Progenitor cell of endocrine pancreas (in vitro differentiated cells): ENCODE data around the gene PGGHG. TPM values are rescaled to one million over a fixed set of nuclear protein-coding genes. Genes with fewer than 3 reads are reported as not detected.

Source experiments
- DNase-seq: peaks from one replicate; pipeline ENCODE4 v3.0.0; 2021; ENCODE audit warnings: low spot score; ENCODE audit not compliant: unreplicated experiment
- H3K27ac Mint-ChIP-seq: 2 replicates; pipeline ENCODE4 v1.8.0; 2021; ENCODE audit warnings: mild to moderate bottlenecking, moderate library complexity, mixed read lengths
- H3K27me3 Mint-ChIP-seq: 2 replicates; pipeline ENCODE4 v1.8.0; 2021; ENCODE audit warnings: mixed read lengths
- H3K36me3 Mint-ChIP-seq: 2 replicates; pipeline ENCODE4 v1.8.0; 2022; ENCODE audit warnings: mixed read lengths; ENCODE audit not compliant: insufficient read depth
- H3K4me1 Mint-ChIP-seq: 2 replicates; pipeline ENCODE4 v1.8.0; 2021; ENCODE audit warnings: low read depth, mixed read lengths
- H3K4me3 Mint-ChIP-seq: 2 replicates; pipeline ENCODE4 v1.8.0; 2021; ENCODE audit warnings: low read depth, mild to moderate bottlenecking, moderate library complexity, mixed read lengths
- H3K9me3 Mint-ChIP-seq: 2 replicates; pipeline ENCODE4 v1.8.0; 2021; ENCODE audit warnings: low read depth, mixed read lengths
- total RNA-seq: library from RNA; stranded (reverse); gene quantifications from 2 replicates; pipeline ENCODE4 v1.2.1, GENCODE V29; 2021
- TF ChIP-seq, protein P1 (sequence below): fragments of 200-600 bp; sonication (generic); IDR thresholded peaks from one replicate; pipeline ENCODE4 v1.5.0; 2021; ENCODE audit warnings: antibody characterized with exemption, mild to moderate bottlenecking; ENCODE audit not compliant: unreplicated experiment

The PGGHG gene
- total RNA-seq, 1 donor from 2014 or later: 67.0 TPM

GRCh38 chr11:292211-293121, 3.5 kb downstream of the PGGHG start:
- DNase-seq: no peak
- Mint-ChIP-seq H3K27me3 (peaks cover 7% of the 10 kb centered on the region), H3K27ac (no peak overlapping the region), H3K4me1 (peaks cover 5% of the 10 kb centered on the region), H3K36me3 (peaks cover 2% of the 10 kb centered on the region), H3K4me3 (no peak overlapping the region), H3K9me3 (no peaks in the 10 kb centered on the region)
- TF ChIP-seq, protein P1, sequence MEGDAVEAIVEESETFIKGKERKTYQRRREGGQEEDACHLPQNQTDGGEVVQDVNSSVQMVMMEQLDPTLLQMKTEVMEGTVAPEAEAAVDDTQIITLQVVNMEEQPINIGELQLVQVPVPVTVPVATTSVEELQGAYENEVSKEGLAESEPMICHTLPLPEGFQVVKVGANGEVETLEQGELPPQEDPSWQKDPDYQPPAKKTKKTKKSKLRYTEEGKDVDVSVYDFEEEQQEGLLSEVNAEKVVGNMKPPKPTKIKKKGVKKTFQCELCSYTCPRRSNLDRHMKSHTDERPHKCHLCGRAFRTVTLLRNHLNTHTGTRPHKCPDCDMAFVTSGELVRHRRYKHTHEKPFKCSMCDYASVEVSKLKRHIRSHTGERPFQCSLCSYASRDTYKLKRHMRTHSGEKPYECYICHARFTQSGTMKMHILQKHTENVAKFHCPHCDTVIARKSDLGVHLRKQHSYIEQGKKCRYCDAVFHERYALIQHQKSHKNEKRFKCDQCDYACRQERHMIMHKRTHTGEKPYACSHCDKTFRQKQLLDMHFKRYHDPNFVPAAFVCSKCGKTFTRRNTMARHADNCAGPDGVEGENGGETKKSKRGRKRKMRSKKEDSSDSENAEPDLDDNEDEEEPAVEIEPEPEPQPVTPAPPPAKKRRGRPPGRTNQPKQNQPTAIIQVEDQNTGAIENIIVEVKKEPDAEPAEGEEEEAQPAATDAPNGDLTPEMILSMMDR: no peak

GRCh38 chr11:293271-293851, 4.4 kb downstream of the PGGHG start:
- H3K36me3 Mint-ChIP-seq: peaks cover 2% of the 10 kb centered on the region
- H3K27ac Mint-ChIP-seq: no peak overlapping the region
- no peaks in the 10 kb centered on the region for H3K9me3 Mint-ChIP-seq
- no peak overlapping the region for H3K4me3 Mint-ChIP-seq
- H3K27me3 Mint-ChIP-seq: peaks cover 2% of the 10 kb centered on the region
- DNase-seq: no peak
- peaks cover 4% of the 10 kb centered on the region for H3K4me1 Mint-ChIP-seq
- TF ChIP-seq, protein P1: no peak

- Mint-ChIP-seq H3K4me3 (no peak overlapping the region), H3K4me1 (peaks cover 4% of the 10 kb centered on the region), H3K36me3 (peaks cover 2% of the 10 kb centered on the region), H3K27ac (no peak overlapping the region), H3K9me3 (no peaks in the 10 kb centered on the region), H3K27me3 (peaks cover 2% of the 10 kb centered on the region)
- DNase-seq: no peak
- TF ChIP-seq, protein P1: no peak
Observed at GRCh38 chr11:293852-294661, 5.1 kb downstream of the PGGHG start.

- DNase-seq: no peak
- H3K36me3 Mint-ChIP-seq: peaks cover 2% of the 10 kb centered on the region
Observed at GRCh38 chr11:294780-295179, 5.9 kb downstream of the PGGHG start.

More at GRCh38 chr11:294780-295179, 5.9 kb downstream of the PGGHG start:
- no peak overlapping the region for H3K27ac Mint-ChIP-seq
- H3K4me3 Mint-ChIP-seq: no peak overlapping the region
- peaks cover 2% of the 10 kb centered on the region for H3K27me3 Mint-ChIP-seq
- TF ChIP-seq, protein P1: no peak
- no peaks in the 10 kb centered on the region for H3K9me3 Mint-ChIP-seq
- peaks cover 3% of the 10 kb centered on the region for H3K4me1 Mint-ChIP-seq
